Superior temporal gyrus (tissue), 1 donor: ENCODE results near the gene CTIF.

Experiments used
- DNase-seq: peaks from one replicate; pipeline ENCODE4 v3.0.0-alpha.2; 2016; ENCODE audit errors: extremely low spot score

The CTIF gene

DNA sequence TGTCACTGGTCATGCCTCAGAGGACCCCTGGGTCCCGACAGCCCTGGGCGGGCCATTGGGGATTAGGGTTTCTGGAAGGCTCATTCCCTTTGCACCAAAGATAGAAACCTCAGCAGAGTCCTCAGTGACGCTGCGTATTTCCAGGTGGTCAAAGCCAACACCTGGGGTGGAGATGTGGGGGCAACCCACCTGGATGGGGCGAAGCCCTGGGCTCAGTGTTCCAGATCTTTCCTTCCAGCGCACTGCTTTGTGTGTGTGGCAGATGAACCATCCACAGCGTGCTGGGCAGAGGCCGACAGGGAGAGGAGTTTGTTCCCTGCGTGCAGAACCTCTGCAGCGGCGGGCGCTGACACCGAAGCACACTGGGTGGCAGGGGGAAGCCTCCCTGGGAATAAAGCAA lies 143.9 kb downstream of the CTIF start:
- no peak for DNase-seq

DNA sequence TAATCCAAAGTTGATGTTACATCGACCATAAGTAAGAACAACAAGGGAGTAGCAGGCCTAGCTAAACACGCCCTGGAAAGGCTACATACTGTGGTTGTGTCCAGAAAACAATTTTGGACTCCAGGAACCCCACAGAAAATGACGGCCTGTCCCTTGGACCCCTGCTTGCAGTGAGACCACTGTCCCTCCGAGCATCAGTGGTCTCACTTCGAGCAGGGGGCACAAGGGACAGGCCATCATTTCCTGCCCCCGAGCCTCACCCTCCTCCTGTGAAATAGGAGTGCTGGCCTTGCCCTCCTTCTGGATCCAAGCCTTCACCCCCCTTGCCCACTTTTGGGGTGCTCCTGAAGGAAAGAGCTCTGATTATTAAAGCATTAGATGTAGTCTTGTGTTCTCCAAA lies 144.4 kb downstream of the CTIF start:
- no peak for DNase-seq

DNA sequence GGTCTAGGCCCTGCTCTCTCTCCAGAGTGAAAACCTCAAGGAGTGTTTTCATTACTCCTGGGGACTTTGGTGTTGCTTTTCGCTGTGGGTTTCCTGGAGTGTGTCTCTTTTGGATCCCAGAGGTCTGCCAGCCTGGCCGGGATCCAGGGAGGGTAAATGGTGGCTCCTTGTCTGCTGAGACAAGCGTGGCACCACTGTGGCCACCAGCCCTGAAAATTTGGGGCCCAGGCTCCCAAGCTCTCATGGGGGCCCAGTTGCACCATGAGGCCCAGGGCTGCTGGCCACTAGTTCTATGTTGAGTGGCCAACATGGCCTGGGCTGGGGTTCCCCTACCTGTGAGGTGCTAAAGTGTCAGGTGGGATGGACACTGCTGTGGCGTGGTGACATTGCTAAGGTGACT lies 144.8 kb downstream of the CTIF start:
- no peak for DNase-seq

DNA sequence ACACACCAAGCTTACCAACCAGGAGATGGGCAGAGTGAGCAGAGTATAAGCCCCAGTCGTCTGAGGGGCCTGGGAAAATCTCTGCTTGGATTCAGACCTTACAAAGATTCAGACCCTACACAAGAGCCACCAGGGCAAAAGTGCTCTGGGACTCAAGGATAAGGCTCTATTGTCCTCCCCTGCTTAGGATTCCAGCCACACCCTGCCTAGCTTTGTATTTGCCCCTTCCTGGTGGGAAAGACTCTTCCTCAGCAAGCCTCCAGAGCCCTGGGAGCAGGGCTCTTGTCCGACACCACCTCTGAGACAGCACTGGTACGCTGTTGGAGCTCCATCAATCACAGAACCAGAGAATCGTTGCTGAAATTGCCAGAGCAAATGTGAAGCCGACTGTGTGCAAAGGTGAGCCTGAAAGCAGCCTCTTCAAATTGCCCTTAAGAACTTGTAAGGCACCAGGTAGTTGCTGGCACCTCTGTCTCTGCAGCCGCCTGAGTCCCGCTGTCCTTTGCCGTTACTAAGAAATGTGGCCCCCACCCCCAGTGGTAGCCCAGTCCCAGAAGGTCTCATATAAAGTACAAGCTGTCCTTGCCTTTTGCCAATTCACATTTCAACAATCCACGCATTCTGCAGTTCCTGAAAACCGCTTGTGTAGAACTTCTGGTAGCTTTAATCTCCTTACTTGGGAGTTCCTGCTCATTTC lies 148.7 kb downstream of the CTIF start:
- DNase-seq: peak; percentile 55

DNA sequence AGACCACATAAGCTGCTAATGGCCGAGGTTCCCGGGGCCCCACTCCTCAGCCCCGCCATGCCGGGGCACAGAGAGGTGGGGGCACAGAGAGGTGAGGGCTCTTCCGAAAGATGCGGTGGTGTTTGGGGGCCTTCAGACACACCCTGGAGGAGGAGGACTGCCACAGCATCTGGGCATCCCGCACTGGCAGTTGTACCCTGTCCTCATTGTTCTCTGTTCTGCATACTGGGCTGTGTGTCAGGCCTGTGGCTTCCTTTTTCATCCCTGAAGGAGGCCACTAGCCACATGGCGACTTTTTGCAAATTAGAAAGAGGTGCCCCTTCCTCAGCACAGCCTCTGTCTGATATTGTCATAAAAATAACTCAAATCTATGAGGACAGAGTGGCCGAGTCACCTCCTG lies 150.1 kb downstream of the CTIF start:
- DNase-seq: peak; percentile 38

DNA sequence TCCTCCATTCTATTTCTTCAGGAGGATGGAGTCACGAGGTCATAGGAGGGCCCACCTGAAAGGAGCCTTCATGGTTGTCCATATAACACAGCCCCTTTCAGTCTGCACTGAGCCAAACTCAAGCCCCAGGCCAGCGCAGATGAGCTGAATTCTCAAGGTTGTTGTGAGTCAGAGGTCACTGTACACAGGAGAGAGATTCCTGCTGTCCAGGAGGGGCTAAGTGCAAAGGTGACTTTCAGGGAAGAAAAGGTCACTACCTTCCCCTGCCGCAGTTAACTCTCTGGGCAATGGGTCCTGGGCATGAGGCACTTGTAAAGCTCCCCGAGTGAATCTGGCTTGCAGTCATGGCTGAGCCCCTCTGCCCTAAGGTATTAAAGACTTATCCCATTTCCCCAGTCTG lies 150.7 kb downstream of the CTIF start:
- no peak for DNase-seq

DNA sequence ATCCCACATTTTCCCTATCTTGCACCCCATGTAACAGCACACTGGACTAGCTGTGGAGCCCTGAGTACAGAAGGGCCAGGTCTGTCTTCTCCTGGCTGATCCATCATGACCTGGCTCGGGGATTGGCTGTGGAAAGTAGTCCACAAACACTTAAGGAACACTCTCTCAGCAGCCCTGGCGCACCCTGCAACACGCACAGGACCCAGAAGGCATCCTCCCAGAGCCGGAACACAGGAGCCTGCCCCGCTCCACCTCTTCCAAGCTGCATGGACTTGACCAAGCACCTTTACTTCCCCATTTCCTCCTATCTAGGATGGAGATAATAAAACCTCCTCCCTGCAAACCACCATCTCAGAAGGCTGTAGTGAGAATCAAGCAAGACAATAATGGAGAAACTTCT lies 151.7 kb downstream of the CTIF start:
- DNase-seq: no peak

DNA sequence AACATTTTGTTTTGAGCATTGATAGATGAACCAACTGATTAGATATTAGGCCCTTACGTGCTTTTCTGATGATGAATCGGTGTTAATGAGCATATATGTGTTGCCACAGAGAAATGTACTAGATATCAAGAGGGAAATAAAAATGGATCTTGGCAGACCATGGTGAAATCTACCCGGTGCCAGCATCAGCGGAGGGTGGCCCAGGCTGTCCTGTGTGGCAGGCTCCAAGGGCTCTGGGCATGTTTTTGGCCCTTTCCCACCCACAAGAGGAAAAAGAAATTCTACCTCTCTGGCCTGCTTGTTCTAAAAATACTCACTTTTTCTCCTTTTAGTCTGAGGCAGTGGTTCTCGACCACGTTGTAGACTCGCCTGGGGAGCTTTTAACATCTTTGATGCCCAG lies 154.2 kb downstream of the CTIF start:
- no peak for DNase-seq

DNA sequence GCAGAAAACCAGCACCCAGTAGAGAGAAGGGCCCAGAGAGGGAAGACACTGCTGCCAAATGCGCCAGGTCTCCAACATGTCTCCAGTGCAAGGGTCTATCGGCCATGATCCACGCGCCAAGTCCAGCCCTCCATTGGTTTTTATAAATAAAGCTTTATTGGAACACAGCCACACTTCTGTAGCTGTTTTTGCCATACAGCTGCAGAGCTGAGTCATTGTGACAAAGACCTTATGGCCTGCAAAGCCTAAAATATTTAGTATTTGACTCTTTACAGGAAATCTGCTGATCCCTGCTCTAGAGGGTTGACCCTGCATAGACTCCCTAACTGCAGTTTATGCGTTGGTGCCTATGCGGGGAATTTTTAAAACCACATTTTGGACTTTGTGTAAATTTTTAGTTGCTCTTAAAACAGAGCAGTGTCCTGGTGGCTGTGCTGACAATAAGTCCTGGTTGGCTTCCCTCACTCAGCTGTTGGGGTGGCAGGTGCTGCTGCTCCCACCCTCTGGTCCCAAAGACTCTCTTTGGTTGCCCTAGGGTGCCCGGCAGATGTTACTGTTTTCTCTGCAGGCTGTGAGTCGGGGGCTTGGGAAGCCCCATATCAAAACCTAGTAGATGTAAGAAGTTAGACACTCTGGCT lies 154.9 kb downstream of the CTIF start:
- DNase-seq: no peak

DNA sequence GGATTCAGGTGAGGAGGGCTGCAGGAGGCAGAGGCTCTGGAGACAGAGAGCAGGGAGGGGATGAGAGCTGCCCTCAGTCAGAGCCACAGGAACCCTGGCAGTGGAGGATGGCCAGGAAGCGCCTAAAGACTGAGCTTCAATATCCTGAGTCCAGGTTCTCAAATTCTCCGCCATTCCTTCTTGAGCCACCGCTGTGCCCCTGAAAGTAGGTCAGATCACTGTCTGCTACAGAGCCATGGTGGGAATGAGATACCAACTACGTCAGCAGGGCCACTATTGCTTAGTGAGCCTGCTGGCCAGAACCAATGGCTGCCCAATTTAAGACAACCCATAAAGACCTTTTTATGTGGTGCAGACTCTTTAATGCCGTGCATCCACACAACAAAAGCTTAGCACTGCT lies 155.5 kb downstream of the CTIF start:
- no peak for DNase-seq

DNA sequence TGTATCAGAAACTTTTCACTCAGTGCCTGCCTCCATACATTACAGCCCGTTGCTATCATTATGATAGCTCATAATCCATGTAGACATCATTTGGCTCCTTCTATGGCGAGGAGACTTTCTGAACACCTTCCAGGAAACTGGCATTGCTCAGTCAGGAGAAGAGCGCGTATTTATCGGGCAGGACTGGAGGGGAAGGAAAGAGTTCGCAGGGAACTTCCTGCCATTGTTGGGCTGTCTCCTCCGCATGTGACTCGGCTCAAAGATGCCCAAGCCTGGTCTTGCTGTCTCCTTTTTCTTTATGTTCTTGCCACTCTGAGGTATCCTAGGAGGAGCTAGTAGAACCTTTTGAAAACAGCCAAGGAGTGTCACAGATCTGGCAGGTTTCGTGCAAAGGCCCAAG lies 156.8 kb downstream of the CTIF start:
- no peak for DNase-seq

DNA sequence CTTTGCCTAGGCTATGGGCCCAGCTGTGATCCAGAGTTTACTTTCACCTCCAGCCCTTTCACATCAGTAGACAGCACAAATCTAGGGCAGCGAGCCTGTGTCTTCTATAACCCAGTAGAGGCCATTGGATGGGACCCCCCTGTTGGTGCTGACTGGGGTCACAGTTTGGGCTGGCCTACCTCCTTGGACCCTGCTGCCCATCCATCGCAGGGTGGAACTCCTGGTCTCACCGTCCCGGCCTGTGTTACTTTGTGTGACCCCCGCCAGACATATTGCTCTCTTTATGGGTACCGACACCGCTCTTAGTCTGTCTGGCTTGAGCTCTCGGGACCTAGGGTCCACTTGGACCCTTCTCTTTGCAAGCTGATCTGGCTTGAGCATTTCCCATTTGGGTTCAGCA lies 157.4 kb downstream of the CTIF start:
- DNase-seq: no peak

DNA sequence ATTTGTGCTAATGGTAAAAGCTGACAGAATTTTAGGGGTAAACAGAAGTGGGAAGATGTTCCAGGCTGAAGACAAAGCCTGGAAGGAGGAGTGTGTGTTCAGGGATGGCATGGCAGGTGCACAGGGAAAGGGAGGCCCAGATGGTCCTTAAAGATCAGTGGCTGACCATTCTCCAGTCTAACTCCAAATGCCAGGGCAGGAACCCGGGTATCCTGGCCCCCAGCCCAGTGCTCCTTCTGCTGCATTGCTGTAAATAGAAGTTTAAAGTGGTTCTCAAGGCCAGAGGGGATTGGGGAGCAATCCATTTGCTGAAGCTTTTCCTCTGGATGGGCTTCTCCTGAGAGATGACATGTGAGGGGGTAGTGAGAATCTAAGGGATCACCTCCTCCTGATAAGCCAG lies 158.6 kb downstream of the CTIF start:
- no peak for DNase-seq

DNA sequence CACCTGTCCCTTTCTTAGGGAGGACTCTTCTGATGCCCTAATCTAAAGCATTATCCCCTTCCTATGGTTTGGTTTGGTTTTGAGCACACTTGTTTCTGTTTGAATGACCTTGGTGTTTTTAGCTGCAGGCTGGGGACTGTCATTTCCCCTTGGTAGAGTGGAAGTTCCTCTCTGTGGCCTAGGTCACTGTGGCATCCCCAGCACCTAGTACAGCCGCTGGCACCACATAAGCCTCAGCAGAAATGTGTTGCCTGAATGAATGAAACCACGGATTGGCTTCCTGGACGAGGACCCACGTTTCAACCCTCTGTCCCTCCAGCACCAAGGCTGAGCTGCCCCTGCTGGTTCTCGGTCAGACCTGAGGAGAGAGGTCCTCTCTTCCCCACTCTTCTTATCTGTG lies 159.9 kb downstream of the CTIF start:
- DNase-seq: no peak

DNA sequence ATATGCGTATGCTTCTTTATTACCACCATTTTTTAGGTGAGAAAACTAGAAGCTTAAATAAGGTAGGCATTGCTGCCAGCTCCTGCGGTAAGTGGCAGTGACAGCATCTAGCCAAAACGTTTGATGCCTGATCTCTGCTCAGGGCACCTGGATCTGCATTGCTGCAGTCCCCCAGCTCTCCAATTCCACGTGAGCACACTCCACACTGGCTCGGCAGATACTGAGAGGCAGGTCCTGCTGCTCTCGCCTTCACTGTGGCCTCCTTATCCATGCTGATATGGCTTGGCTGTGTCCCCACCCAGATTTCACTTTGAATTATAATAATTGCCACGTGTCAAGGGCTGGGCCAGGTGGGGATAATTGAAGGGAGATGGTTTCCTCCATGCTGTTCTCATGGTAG lies 160.9 kb downstream of the CTIF start:
- no peak for DNase-seq

DNA sequence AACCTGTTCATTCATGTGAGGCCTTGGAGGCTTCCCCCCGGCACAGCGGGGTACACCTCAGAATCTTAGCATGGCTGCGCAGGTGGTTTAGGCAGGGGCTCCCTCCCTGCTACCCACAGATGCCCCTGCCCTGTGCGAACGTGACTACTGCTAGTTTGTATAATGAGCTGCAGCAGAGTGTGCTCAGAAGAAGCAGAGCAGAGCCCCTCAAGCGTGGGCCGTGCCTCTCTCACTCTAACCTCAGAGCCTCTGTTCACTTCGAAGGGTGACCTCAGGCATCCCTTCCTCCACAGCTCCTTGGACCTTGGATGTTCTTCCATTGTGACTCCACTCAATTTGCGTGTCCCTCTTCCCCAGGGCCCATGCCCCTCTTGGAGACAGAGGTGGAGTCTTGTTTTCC lies 161.6 kb downstream of the CTIF start:
- DNase-seq: no peak

DNA sequence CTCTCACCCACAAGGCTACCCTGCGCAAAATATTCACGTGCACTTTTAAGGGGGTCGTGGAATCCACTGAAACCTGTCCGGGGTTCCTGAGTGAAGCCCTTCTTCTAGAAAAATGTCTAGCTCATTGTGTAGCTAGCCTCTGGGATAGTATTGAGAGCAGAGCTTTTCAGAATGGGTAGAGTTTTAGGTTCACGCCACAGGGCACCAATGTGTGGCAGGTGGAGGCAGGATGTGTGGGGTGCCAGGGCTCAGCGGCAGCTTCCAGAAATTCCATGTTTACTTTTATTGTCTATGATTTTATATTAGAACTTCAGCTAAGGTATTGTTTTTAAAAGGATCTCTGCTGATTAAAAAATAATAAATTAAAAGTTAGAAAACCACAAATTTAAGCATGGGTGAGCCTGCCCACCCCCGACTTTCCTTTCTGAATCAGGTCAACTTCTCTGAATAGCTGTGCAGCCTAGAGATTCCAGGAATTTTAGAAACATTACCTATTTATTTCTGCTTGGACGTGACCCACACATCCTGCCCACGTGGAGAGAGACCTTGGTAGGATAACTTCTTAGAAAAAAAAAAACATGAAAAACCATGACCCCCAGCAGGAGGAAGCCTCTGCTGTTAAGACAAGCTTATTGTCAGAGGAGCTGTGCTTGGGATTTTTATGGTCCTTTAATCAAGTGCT lies 163.7 kb downstream of the CTIF start:
- DNase-seq: no peak

DNA sequence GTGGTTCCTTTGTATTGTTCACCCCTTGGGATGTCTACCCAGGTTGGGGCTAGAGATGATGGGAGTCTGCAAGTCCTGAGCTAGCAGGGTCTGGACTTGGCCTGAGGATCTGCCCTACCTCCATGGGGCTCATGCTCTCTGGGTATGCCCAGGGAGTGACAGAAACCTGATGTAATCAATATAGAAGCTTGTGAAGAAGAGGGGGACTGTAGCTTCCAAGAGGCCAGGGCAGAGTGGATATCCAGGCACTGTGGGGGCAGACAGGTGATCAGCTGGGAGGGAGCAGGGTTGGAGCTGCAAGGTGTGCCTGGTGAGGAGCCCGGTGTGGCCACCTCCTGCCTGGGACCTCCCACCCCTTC lies 164.2 kb downstream of the CTIF start:
- DNase-seq: no peak

DNA sequence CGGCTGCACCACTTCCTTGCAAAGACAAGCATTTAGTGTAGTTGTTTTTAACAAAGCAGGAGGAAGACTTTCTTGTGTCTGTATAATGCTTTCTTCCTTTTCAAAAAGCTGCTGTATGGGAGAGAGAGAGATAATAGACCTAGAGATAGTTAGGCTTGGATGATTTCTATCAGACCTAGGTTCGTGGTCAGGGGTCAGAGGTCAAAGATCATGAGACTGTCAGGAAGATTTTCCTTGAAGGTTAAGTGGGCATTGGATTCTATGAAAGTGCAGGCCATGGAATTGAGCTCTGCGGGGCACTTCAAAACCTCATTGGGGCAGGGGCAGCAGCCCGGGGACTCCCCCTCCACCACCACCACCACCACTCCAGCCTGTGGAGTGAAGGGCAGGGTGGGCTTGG lies 164.6 kb downstream of the CTIF start:
- no peak for DNase-seq

DNA sequence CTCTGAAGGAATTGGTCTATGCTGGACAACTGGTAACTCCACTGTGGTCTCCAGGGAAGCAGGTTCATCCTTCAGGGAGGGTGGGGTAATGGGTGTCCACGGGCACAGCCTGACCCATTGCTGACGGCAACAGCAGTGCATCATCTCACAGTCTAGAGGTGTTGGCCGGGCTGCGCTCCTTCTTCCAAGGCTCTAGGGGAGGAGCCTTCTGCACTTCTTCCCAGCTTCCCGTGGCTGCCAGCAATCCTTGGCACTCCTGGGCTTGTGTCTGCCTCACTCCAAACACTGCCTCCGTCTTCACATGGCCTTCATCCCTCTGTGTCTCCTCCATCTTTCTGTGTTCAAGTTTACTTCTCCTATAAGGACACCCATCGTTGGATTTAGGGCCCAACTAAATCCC lies 166.2 kb downstream of the CTIF start:
- no peak for DNase-seq

DNA sequence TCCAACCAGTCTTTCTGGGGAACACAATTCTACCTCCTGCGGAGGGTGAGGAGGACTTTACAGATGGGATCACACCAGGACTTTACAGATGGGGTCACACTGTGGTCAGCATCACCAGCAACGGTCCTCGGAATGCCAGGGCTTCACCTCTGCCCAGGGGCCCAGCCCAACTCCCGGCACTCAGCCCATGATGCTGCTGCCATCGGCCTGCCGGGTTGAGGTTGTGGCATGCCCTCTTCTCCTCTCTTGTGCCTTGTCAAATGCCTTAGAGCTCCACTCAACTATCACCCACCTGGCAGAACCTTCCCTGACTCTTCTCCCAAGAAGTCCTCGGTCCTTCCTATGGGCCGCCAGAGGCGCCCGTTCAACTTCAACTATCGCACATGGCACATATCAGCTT lies 166.7 kb downstream of the CTIF start:
- no peak for DNase-seq

DNA sequence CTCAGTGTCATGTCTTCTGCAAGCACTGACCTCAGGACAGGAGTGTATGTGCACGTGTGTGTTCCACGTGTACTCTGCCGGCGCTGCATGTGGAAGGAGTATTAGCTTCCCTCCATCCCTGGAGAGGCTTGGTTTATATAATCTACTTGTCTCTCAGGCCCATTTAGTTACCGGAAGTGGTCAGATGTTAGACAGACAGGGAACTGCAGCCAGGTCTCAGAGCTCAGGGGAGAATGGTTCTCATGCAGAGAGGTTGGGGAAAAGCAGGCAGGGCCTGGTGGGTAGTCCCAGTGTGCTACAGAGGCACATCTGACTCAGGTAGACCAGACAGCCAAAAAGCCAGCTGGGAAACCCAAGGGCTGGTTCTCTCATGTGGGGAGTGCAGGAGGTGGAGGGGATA lies 167.9 kb downstream of the CTIF start:
- DNase-seq: no peak

DNA sequence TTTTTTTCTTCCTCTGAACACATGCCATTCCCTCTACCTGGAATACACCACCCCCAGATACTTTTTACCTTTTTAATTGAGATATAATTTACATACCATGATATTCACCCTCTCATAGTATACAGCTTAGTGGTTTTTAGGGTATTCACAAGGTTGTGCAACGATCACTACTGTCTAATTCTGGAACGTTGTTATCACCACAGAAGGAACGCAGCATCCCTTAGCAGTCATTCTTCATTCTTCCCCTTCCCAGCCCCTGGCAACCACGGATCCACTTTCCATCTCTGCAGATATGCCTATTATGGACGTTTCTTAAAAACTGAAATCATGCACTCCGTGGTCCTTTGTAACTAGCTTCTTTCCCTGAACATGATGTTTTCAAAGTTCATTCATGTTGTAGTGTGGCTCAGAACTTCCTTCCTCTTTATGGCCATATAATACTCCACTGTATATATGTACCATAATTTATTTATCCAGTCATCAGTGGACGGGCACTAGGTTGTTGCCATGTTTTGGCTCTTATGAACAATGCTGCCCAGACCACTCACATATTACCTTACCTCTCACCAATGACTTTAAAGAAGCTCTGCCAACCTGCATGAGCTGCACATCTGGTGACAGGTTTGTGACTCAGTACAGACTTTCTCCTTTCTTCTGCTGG lies 168.9 kb downstream of the CTIF start:
- DNase-seq: no peak
